HG02623 (cell line): ENCODE measurements around the gene ZNF474.
"Not testable (repeated sequence)": the region's sequence is repeated elsewhere in the genome, so short reads cannot be mapped to it uniquely, and the experiment has no call there.

Source experiments
- ATAC-seq: cut with Tn5 transposase; IDR thresholded peaks from one replicate; pipeline ENCODE4 v1.9.1; 2021; ENCODE audit warnings: moderate library complexity; ENCODE audit not compliant: unreplicated experiment

ZNF474 gene

DNA sequence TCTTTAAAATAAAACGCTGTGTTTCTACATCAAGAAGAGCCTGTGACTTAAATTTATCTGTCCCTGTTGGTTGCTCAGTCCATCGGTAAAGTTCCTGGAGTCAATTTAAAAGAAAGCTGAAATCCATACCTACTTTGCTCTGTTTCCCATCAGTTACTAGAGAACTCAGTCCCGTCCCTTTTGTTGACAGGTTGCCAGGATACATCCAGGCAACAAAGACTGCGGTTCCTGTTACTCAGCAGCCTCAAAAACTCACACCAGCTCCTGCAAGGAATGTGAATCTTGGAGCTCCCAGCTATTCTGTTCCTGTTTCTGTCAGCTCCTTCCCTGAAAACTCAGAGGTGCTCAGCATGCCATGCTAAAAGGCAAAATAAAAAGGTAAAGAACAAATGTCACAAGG is at the start of gene ZNF474:
TSS of gene ZNF474 (plus strand) at position 241 of the 400 bp plus-strand sequence. CDS start 22,445 bp downstream, outside the sequence.
- ATAC-seq: no peak

DNA sequence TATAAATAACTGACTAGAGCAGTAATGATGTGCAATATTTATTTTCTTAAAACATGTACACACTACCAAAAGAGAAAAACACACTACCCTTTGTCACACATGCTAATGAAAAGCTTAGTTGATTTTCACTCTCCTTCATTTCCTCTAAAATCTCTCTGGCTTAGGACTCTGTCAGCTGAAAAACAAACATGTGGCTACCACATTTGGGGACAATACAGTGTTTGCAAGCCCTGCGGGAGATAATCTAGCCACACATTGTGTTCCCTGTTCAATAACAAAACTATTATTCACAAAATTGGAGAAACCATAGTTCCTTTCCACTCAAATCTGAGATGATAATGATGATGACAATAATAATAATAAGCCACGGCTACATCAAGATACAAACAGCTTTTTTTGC is 47.8 kb upstream of the ZNF474 start:
- ATAC-seq: no peak

DNA sequence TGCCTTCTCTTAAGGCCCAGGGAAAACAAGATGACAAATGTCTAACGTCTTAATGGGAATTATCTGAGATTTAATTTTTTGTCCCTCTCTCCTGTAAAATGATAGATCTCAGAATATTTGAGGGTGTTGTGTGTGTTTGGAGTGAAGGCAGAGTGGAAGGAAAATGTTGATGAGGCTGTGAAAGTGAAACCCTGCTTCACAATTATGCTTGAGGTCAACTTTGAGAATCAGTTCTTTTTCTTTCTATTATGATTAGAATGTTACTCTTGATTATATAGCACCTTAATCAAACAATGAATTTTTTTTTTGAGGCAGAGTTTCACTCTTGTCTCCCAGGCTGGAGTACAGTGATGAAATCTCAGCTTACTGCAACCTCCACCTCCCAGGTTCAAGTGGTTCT is 45.8 kb upstream of the ZNF474 start:
- no peak for ATAC-seq

DNA sequence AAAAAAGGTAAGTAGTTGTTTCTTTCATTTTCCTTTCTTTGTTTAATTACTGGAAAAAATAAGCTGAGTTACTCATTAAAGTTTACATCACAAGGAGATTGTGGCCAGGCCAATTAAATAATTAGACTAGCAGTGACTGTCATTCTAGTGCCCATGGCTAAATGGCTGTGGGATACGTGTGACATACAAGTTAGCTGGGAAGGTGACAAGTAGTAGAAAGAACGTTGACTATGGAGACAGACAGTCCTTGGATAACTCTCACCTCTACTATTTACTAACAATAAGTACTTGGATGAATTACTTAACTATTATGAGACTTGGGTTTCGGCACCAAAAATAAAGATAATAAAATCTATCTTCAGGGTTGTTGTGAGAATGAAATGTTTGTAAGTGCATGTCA is 44.3 kb upstream of the ZNF474 start:
- no peak for ATAC-seq

DNA sequence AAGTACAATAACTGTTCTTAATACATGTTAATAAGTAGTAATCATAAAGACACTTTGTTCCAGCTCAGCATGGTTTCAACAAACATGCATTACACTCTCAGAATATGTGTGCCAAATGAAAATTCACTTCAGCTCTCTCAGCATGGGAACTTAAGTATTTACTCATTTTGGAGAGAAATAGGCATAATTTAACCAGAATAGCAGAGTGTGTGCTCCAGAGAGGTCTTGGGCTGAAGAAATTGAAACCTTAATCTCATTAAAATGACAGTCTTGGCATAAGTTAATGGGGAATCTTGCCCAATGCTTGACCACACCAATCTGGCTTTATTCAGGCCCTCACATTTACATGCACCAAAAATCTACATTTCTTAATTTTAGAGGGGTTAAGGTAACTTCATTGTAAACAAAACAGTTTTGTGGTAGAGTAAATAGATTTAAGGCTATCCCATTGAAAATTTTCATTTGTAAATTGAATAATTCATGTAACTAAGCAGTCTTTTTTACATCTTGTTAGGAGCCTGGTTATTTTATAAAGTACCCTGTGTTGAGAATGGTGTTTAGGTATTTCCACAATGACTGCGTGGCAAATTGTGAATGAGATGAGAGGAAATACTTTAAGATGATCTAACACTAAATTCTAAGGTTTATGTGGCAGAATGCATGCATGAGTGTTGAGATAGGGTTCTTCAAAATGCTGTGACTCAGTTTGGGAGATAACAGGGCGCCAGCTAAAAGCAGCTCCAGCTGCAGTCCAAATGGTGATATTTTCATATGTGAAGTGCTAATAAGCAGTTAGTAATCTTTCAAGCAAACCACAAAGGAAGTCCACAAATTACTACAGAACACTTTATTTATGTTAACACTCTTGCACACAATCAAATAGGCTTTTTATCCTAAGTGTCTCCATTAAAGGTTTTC is 40.0 kb upstream of the ZNF474 start:
- ATAC-seq: no peak

DNA sequence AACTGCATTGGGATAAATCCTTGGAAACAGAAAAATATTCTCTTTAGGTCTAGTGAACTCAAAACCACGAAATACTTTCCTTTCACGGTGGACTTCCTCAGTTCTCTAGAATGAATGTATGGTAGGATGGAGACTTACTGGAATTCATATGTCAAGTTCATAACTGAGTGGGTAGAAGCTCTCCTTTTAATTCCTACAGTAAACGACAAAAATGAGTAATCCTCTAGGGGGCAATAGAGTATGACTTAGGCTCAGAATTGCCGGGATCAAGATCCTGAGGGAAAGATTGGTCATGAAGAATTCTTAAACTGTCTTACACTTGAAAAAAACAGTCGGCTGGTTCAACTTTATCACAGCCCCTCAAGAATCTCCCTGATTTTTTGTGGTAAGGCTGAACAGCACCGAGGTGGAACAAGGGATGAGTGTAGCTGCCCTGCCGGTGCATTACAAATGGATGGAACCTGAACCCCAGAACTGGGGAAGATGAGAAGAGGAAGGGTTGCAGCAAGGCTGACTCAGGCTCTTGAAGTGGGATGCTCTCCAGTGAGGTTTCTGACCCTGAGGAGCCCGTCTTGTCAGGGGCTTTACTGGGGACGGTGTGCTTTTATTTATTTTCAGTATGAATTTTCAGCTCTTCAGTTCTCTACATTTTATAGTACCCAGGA is 37.3 kb upstream of the ZNF474 start:
- ATAC-seq: no peak

DNA sequence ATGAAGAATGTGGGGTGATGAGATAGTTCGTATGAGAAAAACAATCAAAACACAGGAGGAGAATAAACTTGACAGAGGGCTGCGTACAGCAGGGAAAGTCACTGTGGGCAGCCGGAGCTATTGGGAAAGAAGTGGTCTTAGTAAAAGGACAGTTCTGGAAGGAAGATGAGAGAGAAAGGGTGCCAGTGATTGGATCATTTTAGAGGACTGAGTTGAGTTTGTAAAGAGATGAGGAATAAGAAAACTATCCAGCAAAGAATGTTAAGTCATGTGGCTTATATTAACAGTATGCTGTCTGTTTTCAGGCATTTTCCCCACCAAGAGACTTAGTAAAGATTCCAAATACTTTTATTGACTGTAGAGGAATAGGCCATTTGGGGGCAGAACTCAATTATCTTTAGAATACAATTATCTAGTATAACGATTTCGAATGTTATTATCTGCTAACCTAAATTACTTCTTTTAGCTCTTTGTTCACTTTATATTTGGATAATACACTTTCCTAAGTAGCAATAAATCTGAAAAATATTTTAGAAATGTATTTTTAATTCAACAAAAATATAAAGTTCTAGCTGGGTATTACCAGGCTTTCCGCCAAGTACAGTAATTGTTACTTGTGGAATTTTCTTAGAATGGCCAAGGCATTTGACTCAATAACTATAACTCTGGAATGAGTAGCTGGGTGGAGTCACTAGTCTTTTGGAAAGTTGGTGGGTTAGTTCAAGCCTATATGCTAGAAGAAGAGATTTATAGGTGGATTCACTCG is 35.7 kb upstream of the ZNF474 start:
- ATAC-seq: no peak

DNA sequence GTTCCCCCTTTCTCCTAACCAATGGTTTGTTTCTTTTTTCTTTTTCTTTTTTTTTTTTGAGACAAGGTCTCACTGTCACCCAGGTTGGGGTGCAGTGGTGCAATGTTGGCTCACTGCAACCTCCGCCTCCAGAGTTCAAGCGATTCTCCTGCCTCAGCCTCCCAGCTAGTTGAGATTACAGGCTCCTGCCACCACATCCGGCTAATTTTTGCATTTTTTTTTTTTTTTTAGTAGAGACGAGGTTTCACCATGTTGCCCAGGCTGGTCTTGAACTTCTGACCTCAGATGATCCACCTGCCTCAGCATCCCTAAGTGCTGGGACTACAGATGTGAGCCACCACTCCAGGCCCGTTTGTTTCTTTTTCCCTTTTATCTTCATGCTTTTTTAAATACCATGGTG is 35.1 kb upstream of the ZNF474 start:
- ATAC-seq: not testable (repeated sequence)

DNA sequence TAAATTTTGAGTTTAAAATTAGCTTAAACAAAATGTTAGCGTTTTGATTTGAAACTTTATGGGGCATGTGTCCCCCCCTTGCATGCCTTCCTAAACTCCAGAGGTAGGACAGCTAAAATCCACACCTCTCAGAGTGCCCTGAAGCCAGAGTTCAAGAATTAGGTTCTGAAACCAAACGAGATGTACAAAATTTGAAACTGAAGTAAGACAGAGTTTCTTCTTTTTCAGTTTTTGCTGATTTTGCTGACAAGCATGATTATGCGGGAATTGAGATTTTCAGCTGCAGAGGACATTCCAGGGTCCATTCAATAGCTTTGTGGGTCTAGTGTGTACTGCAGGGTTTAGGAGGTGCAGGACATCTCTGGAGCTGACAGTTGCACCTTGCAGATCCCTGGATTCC is 34.2 kb upstream of the ZNF474 start:
- ATAC-seq: no peak

DNA sequence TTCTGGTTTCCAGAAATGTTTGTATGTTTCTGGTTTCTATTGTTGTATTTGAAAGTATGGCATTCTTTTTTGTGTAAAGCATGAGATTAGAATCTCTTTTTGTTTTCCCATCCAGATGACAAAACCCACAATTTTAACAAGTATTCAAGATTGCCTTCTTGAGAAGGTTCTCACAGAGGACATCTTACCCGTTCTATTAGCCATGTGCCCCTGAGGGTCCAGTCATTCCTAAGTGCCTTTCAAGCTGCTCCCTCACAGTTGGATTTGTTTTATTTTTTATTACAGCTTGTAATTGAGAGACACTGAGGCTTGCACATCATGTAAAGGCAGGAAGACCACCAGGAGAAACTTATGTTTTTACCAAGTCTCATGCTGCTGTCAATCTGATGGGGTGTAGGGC is 32.0 kb upstream of the ZNF474 start:
- no peak for ATAC-seq

DNA sequence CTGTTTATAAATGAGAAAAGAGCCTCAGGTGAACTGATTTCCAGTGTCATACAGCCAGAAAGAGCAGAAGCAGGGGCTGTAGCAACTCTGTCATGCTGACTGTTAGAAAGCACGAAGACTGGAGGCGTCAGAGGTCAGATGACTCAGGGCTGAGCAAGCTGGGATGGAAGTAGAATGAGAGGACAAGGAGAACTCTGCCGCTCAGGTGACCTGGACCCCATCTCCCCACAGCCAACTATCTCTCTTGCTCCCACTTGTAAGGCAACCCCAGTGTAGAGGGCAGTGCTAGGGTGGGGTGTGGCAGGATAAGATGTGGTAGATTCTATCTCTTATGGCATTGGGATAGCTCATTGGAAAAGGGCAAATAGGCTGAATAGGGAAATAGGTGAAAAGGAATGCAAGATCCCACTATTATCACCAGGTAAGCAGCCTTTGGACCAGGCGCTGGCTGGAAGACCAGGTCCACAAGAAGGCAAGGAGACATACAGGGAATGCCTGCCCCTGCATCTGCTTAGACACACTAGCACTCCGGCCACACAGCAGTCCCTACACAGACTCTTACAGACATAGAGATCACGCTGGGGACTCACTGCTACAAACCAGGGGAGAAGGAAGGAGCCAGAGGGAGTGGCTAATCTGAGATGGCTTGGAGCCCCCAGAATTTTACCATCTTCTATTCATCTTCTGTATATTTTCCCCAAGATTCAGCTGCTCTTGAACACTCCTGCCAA is 30.1 kb upstream of the ZNF474 start:
- no peak for ATAC-seq

DNA sequence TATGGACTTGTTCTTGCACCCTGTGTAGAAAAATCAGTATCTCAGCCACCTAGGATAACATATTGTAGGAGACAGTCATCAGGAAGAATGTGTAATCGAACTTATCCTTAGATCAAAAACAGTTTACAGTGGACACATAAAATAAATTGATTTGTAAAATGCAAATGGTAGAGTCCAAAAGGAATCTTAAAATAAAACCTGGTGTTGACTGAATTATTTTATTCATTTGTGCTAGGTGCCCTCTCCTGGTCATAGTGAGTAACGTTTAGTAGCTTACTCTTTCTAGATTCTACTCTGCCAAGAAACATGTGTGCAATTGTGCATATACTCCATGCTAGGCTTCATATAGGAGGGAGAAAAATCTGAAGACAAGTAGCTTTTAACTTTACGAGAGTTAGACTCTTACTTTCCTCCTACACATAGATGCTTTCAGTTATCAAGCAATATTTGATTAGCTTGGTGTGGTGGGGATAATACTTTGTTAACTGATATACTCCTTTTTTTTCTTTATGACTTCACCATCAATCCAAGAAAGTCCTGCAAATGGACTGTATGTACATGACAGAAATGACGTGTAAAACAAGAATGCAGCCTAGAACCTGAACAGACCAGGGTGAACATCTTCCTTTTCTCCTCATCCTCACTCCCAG is 27.6 kb upstream of the ZNF474 start:
- peak; percentile 79 for ATAC-seq

DNA sequence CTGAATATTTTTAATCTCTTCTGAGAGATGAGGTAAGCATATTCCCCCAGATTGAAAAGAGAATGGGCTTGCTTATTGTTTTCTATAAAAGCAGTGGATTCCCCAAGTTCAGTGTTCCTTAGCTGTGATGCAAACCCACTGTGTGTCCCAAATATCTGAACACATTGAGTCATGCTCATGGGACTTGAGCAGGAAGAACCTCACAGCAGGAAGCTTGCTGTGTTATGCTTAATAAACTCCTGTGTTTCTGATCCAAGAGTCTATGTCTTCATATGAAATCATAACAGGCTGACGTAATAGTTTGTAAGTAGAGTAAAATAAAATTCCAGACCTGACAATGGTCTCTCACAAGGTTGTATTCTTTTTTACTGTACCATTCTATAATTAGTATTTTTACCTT is 26.5 kb upstream of the ZNF474 start:
- ATAC-seq: no peak

DNA sequence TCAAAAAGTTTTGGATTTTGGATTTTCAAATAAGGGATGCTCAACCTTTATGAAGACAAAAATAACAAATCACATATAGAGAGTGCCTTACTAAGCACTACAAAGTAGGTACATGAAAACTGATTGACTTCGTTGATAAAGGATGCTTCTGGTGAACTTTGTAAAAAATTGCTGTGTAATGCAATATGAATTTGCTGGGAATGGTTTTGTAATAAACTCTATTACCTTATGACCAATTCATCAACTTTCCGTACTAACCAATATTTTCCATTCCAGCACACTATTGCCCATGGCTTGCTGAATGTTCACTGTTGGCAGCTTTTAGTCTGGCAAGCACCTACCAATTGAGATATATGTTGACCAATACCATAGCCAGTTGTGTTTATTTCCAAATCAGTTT is 23.4 kb upstream of the ZNF474 start:
- no peak for ATAC-seq

DNA sequence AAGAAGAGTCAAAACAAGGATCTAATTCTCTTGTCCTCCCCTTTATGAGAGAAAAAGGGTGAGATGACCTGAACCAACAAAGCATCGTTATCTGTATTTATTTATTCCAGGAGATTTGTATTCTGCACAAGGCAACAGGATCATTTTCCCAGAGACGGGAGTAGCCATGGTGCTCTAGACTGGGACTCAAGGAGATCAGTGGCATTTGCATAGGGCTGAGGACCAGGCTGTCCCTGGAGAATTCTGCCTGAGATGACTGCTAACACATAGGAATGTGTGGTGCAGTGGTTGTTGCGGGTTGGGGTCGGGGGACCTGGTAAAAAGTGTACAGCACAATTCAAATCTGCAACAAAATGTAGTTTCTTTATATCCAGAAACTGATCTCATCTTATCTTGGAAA is 22.3 kb upstream of the ZNF474 start:
- ATAC-seq: no peak

DNA sequence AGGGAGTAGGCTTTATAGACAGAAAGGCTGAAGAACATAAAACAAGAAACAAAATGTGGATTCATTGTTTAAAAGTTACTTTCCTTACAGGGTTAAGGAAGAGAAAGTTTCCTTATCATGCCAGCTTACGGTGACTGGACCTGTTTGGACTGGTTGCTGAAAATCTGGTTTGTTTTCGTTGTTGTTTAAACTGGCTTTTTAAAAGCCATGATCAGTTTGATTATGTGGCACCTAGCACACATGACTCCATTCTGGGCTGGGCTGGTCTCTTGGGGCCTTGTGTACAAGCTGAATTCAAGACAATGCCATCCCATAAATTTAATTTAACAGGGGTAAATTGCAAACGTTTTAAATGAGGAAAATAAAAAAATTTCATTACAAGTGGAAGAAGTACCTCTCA is 18.4 kb upstream of the ZNF474 start:
- ATAC-seq: no peak

DNA sequence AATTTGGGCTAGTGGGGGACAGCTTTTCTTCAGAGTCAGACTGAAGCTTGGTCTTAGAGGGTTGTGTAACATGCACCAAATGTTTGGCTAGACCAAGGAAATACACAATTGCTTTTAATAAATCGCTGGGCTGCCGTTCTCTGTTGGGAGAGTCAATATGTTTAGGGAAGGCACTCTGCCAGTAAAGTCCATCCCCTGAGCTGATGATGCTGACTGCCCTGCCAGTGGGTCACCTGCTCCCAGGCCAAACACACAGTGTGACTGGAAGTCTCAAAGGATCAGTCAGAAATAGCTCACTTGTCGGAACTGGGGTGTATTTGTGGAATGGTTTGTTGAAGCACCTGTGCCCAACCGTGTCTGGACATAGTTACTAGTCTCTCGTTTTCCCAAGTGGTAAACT is 17.9 kb upstream of the ZNF474 start:
- no peak for ATAC-seq

DNA sequence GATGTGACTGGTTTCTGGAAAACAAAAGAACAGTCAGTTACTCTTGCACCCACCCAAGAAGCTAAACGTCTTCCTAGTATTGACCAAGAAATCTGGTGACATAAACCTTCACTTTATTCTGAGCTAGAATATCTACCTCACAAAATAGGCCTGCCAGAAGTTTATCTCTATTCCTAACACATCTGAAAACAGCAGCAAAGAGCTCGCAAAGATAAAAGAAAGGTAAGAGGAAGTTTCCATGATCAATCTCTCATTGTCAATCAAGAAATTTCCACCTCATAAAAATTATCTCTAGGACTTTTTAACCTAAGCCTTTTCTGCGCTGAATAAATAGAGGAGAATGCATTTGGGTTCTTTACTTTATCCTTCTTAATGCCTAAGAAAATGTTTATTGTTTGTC is 17.3 kb upstream of the ZNF474 start:
- ATAC-seq: no peak

DNA sequence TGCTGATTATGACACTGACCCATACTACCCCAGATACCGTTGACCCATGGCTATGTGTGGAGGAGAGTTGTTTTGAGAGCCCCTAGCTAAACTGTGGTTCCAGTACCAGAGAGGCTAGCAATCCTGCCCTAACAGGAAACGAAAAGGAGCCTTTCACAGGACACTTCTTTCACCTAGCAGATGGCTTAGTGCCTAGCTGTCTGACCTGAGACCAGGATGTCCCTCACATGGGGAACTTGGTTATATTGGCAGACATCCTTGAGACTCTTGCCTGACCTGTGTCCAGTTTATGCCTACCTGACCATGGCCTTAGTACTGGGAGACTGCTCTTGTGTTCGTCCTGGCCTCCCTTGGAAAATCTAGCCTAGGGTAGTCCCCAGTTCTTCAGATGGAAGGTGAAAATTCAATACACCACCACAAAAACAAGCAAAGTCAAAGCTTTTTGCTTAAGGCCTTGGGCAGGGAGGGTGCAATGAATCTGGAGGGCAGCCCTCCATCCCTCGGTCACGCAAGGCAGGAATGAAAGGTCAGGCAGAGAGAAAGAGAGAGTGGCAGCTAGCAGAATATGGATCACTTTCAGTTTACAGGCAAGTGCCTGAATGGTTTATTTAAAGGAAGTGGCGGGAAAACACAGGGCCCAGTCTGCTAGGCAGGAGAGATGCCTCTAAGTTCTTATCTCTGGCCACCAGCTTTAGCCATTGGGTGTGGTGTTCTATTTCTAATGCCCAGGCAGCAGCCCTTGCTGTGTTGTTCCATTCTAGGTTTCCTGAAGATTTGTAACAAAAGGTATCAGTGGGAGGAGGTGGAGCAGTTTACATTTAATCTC is 16.4 kb upstream of the ZNF474 start:
- ATAC-seq: no peak

DNA sequence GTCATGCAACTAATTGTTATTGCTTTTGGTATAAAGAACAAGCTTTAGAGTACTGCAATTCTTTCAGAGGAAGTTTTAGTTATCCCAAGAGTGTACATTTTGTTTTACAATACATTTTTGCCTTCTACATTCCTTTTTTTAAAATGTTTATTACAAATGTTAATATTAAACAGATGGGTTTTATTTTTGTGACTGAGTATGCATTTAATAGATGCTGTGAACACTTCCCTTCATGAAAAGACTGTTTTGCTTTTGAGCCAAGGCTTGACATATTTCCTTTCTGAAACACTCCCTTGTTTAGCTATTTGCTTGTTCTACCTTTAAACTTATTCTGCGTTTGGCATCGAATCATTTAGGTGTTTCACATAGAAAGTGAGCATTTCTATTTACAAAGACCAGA is 14.8 kb upstream of the ZNF474 start:
- no peak for ATAC-seq
